Brain microvascular endothelial cell (primary cell): ENCODE data around the gene ACLY.
"Not testable (repeated sequence)": the region's sequence is repeated elsewhere in the genome, so short reads cannot be mapped to it uniquely, and the experiment has no call there.

Experiments used
- DNase-seq: peaks from one replicate; pipeline ENCODE4 v3.0.0-alpha.2; 2020
- H3K27ac ChIP-seq: fragments of 250-450 bp; sonication (Bioruptor Pico); 2 replicates; pipeline ENCODE4 v1.5.1; 2020; ENCODE audit warnings: mild to moderate bottlenecking, moderate library complexity
- H3K27me3 ChIP-seq: fragments of 250-450 bp; sonication (Bioruptor Pico); replicated peaks from 2 replicates; pipeline ENCODE4 v1.5.1; 2020; ENCODE audit warnings: mild to moderate bottlenecking
- H3K36me3 ChIP-seq: fragments of 250-450 bp; sonication (Bioruptor Pico); replicated peaks from 2 replicates; pipeline ENCODE4 v1.5.1; 2020; ENCODE audit warnings: mild to moderate bottlenecking
- H3K4me3 ChIP-seq: 2 replicates; pipeline ENCODE4 v1.5.1; 2011; ENCODE audit warnings: low read depth, mild to moderate bottlenecking, control low read depth, low read length, moderate library complexity
- in situ Hi-C: cut with HindIII; loops from 2 replicates; pipeline ENCODE4 v1.10.0; 2017; ENCODE audit warnings: low sequenced_read_pairs, low pct_ligation_motif_present
- TF ChIP-seq, protein P1 (sequence below): IDR thresholded peaks from 2 replicates; pipeline ENCODE4 v1.5.1; 2011; ENCODE audit warnings: low read depth, mild to moderate bottlenecking, moderate library complexity, low read length, control low read depth, inconsistent platforms; ENCODE audit errors: missing control alignments

ACLY gene

DNA sequence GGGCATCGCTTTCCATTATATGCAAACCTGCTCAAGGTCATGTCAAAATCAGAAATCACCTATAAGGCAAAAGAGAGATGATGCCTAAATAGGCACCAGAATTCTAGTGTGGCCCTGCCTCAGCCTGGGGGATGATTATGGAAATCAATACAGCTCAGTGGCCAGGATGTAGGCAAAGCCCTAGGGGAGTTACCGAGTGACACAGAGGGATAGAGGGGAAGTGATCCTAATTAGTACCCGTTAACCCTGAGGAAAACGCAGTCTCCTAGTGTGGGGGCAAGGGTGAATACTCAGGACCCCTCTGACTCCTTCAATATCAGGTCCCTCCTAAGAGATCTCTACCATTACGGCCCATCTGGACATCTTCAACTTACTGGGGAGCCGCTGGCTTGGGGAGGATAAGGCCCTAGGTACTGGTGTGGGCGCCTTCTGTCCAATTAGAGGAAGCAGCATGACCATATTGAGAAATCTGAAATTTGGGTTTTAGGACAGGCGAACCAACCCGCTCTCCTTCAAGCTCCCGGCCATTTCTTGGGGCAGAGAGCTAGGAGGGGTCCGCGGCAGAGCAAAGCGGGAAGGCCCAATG is 83.4 kb downstream of the ACLY start:
- DNase-seq: no peak
- TF ChIP-seq, protein P1, sequence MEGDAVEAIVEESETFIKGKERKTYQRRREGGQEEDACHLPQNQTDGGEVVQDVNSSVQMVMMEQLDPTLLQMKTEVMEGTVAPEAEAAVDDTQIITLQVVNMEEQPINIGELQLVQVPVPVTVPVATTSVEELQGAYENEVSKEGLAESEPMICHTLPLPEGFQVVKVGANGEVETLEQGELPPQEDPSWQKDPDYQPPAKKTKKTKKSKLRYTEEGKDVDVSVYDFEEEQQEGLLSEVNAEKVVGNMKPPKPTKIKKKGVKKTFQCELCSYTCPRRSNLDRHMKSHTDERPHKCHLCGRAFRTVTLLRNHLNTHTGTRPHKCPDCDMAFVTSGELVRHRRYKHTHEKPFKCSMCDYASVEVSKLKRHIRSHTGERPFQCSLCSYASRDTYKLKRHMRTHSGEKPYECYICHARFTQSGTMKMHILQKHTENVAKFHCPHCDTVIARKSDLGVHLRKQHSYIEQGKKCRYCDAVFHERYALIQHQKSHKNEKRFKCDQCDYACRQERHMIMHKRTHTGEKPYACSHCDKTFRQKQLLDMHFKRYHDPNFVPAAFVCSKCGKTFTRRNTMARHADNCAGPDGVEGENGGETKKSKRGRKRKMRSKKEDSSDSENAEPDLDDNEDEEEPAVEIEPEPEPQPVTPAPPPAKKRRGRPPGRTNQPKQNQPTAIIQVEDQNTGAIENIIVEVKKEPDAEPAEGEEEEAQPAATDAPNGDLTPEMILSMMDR: no peak
- H3K36me3 ChIP-seq: peaks cover 10% of the 10 kb centered on the region
- no peaks in the 10 kb centered on the region for H3K27me3 ChIP-seq
- no peak overlapping the region for H3K27ac ChIP-seq
- peak overlapping the region; percentile 75 for H3K4me3 ChIP-seq
- in situ Hi-C loops: no loop called here

DNA sequence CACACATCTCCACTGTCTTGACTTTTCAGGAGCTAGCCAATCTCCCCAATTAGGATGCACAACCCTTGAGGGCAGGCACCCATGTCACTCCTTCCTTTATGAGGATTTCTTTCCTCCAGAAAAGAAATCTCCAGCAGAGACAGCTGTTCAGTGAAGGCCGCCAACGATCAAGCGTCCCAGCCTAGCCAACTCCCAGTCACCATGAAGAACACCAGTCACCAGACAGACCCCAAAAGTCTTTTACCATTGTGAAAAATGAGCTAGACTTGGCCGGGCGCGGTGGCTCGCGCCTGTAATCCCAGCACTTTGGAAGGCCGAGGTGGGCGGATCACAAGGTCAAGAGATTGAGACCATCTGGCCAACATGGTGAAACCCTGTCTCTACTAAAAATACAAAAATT is 88.8 kb downstream of the ACLY start:
- DNase-seq, H3K27ac ChIP-seq, H3K27me3 ChIP-seq, in situ Hi-C loops, H3K4me3 ChIP-seq: not testable (repeated sequence)
- peaks cover 33% of the 10 kb centered on the region for H3K36me3 ChIP-seq

DNA sequence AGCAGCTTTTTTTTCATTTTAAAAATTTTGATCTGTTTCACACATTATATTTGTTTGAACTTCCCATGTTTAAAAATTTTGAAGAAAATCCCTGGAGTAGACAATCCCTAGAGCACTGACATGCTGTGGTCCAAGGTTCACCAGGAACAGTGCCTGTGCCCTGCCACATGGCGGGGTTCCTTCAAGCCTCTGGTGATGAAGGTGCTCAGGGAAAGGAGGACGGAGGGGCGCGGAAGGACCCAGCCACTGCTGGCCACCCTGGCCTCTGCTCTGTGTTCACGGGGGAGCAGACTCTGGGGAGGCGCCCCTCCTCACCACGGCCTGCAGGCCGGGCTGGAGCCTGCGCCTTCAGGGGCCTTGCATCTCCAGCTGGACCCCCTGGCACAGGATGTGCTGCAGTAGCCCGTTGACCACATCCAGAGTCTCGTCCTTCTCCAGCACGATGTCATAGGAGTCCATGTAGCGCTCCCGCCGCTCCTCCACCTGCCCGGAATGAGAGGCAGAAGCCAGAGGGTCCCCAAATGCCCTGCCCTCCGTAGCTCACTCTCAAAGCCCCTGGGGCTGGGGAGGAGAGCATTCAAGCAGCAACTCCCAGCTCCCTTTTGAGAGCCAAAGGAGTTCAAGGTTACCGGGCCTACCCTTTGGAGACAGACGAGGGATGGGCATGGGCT is 93.4 kb downstream of the ACLY start:
- no peak for DNase-seq
- TF ChIP-seq, protein P1: no peak
- Histone ChIP-seq H3K27ac (no peak overlapping the region), H3K4me3 (no peak overlapping the region), H3K27me3 (no peaks in the 10 kb centered on the region), H3K36me3 (peaks cover 46% of the 10 kb centered on the region)
- in situ Hi-C loops: no loop called here

DNA sequence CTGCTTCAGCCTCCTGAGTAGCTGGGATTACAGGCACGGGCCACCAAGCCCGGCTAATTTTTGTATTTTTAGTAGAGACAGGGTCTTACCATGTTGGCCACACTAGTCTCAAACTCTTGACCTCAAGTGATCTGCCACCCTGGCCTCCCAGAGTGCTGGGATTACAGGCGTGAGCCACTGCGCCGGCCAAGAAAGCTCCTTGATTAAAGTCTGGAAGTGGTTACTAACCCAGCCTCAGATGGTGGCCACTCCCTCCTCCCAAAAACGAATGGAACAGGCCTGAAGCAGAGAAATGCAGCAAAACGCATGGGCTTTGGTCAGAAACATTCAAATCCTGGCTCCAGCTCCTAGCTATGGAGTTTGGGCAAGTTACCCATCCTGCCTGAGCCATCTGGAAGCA is 94.7 kb downstream of the ACLY start:
- TF ChIP-seq, protein P1: no peak
- no peak overlapping the region for H3K4me3 ChIP-seq
- peaks cover 50% of the 10 kb centered on the region for H3K36me3 ChIP-seq
- no peak overlapping the region for H3K27ac ChIP-seq
- in situ Hi-C loops: no loop called here
- DNase-seq: no peak
- H3K27me3 ChIP-seq: no peaks in the 10 kb centered on the region

DNA sequence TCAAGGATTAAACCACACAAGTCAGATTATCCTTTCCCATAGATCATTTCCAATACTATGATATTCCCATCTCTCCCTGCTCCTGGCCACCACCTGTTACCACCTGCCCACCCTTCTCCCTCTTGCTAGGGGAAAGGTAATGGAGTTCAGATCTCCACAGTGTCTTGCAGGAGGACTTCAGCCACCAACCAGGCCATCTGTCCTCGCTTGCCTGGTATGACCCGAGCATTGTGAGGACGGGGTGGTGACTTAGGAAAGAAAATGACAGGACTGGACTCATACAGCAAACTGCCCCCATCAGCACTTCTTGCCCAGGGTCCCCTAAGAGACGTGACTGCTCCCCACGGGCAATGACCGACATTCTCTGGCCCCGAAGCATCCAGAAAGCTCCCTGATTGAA is 95.2 kb downstream of the ACLY start:
- H3K4me3 ChIP-seq: no peak overlapping the region
- no peak overlapping the region for H3K27ac ChIP-seq
- DNase-seq: no peak
- in situ Hi-C loops: no loop called here
- H3K27me3 ChIP-seq: no peaks in the 10 kb centered on the region
- H3K36me3 ChIP-seq: peaks cover 48% of the 10 kb centered on the region
- TF ChIP-seq, protein P1: no peak

DNA sequence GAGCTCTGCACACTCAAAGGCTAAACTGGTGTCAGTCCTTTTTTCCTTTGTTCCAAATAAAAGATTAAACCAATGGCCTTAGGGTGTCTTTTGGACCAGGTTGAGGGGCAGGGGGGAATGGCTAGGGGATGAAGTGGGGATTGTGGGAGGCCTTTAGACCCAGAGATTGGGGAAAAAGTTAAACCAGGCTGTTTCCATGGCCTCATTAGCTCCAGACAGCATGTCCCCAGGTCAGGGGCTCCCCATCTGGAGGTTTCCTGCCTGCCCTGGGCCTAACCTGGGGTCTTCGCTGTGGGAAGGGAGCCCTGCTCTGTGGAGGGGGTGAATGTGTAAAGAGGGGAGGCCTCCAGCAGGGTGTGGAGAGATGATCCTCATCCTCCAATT is 95.6 kb downstream of the ACLY start:
- no peak overlapping the region for H3K27ac ChIP-seq
- peaks cover 48% of the 10 kb centered on the region for H3K36me3 ChIP-seq
- DNase-seq: no peak
- H3K4me3 ChIP-seq: no peak overlapping the region
- TF ChIP-seq, protein P1: no peak
- H3K27me3 ChIP-seq: no peaks in the 10 kb centered on the region
- in situ Hi-C loops: no loop called here
